ENCODE measurements around the gene SH3RF1.

DNA sequence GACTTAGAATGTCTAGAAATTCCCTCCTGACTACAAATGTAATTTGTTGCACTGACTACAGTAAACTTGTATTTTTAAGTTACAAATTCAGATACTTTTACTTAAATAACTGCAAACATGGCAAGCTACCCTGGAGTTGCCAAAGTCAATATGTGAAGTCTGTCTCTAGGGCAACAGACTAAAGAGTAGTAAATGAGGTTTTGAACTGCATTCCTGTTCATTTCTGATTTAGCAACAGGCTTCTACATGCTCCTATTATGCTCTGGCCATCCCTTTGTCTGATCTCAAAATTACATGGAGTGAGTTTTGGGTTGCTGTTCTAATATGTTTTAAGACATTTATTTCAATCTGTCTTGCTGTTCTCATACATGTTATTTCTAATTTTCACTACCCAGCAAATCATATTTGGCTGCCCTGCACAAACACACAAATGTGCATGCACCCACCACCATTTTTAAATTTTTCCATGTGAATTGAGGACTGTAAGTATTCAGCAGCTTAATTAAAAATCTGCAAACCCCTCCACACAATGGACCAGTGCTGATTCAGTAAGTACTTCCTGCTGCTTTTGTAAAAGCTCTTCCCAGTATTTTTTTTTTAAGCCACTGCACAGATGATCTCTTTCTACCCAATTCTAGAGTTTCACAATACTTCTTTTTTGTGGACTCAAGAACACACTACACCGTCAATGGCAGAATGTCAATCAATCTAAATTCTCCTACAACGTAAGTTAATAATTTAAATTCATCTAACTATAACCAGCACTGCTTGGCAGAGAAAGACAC is 26.7 kb downstream of the SH3RF1 start:
- TF ChIP-seq POLR2A (IDR thresholded peaks at IDR 0.05) (no peak), POLR2AphosphoS5 (IDR thresholded peaks at IDR 0.05) (peak; percentile 48)
- TF ChIP-seq, protein P1, sequence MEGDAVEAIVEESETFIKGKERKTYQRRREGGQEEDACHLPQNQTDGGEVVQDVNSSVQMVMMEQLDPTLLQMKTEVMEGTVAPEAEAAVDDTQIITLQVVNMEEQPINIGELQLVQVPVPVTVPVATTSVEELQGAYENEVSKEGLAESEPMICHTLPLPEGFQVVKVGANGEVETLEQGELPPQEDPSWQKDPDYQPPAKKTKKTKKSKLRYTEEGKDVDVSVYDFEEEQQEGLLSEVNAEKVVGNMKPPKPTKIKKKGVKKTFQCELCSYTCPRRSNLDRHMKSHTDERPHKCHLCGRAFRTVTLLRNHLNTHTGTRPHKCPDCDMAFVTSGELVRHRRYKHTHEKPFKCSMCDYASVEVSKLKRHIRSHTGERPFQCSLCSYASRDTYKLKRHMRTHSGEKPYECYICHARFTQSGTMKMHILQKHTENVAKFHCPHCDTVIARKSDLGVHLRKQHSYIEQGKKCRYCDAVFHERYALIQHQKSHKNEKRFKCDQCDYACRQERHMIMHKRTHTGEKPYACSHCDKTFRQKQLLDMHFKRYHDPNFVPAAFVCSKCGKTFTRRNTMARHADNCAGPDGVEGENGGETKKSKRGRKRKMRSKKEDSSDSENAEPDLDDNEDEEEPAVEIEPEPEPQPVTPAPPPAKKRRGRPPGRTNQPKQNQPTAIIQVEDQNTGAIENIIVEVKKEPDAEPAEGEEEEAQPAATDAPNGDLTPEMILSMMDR (IDR thresholded peaks at IDR 0.05): no peak

Measured in prostate gland (tissue), 2 donors.